ENCODE data around the gene CABLES1.
"Not testable (repeated sequence)": the region's sequence is repeated elsewhere in the genome, so short reads cannot be mapped to it uniquely, and the experiment has no call there.

Gene CABLES1

GRCh38 chr18:23239885-23240608 is 104.8 kb downstream of the CABLES1 start:
- no peak for DNase-seq (ENCODE audit: low read depth)

- DNase-seq (ENCODE audit: low read depth): no peak
Observed at GRCh38 chr18:23240609-23240930, 105.3 kb downstream of the CABLES1 start.

- DNase-seq (ENCODE audit: low read depth): not testable (repeated sequence)
Observed at GRCh38 chr18:23241833-23242496, 106.7 kb downstream of the CABLES1 start.

GRCh38 chr18:23243178-23243577 is 107.9 kb downstream of the CABLES1 start:
- DNase-seq (ENCODE audit: low read depth): no peak

GRCh38 chr18:23243816-23244215 is 108.5 kb downstream of the CABLES1 start:
- DNase-seq (ENCODE audit: low read depth): no peak

DNA sequence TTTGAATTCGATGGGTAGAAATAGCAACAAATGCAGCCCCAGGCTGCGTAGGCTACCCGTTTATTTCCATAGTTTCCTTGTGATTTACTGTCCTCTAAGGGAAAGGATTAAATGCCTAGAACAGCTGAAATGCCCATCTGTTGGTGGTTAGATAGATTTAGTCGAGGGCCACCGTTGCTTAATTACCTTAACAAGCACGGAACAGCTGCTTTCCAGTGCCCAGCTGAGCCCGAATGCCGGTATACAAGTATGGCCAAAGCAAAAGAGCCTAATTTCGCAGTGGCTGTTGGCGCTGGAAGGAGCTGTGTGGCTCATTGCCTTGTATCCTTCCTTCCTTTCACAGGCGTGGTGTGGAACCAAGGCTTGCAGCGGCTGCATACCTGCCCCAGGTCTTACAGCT is 109.1 kb downstream of the CABLES1 start:
- no peak for DNase-seq (ENCODE audit: low read depth)

DNA sequence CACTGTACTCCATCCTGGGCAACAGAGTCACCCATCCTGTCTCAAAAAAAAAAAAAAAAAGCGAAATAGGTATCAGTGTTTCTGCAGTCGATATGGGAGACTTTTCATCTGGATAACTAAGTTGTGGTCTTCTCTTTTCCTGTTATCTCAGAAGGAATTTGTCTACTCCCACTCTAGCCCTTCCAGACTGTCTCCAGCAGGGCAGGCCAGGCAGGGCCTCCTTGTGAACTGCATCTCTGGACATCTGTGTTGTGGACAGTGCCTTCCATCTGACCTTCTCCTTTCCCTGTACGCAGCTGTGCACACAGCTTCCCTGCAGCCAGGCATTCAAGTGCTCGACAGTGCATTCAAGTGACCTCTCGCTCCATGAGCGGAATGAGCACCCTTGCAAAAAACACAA is 110.2 kb downstream of the CABLES1 start:
- no peak for DNase-seq (ENCODE audit: low read depth)

DNA sequence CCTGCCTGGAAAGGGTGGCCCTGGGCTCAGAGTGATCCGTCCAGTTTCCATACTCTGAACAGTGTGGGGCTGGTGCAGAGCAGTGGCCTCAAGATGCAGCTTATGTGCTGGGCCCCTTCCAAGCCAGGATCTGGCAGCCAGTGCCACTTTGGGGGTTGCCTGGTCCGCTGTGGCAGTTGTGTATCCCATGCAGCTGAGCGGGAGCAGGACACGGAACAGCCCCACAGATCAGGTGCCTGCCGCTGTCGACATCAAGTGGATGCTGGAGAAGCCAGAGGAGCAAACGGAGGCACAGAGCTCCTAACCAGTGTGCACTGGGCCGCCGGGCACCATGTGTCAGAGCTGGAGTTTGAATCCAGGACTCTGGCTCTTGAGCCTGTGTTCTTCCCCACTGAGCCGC is 112.0 kb downstream of the CABLES1 start:
- DNase-seq (ENCODE audit: low read depth): no peak

- no peak for DNase-seq (ENCODE audit: low read depth)
Observed at GRCh38 chr18:23247896-23248295, 112.6 kb downstream of the CABLES1 start.

DNA sequence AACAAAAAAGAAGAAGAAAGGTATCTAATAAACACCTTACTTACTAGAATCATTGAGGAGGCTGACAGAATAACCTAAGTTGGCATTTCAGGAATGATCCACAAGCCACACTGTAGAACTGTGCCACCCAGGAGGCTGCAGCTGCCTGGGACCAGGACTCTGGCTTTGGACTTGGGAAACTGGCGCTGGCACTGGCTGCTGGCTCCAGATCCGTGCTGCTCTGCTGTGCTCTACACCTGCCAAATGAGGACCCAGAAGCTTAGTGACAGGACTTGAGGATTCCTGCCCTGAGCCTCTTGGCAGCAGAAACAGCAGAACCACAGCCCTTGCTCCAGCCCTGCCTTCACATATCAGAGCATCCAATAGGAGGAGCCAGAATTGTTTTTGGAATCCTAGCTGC is 113.5 kb downstream of the CABLES1 start:
- no peak for DNase-seq (ENCODE audit: low read depth)

GRCh38 chr18:23249348-23249747 is 114.1 kb downstream of the CABLES1 start:
- no peak for DNase-seq (ENCODE audit: low read depth)

DNA sequence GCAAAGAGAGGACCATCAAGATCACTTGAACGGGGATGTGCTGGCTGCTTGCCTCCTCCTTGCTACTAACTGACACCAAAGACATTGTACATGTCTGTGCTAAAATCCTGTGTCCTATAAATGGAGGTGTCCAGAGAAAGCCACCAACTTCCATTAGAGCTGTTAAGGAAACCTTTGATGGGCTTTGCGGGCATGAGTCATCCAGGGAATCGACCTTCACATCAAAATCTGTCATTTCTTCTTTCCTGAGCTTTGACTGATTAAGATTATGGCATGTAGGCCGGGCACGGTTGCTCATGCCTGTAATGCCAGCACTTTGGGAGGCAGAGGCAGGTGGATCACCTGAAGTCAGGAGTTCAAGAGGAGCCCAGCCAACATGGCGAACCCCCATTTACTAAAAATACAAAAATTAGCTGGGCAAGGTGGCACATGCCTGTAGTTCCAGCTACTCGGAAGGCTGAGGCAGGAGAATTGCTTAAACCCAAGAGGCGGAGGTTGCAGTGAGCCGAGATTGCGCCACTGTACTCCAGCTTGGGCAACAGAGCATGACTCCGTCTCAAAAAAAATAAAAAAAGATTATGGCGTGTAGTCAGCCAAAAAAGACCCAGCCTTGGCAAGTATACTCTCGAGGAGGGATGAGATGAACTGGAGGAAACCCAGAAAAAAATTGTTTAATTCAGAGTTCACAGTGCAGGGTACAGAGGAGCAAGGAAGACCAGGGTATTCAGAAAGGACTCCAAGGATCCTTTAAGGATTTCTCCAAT is 115.8 kb downstream of the CABLES1 start:
- no peak for DNase-seq (ENCODE audit: low read depth)

GRCh38 chr18:23253630-23254029 is 118.3 kb downstream of the CABLES1 start:
- DNase-seq (ENCODE audit: low read depth): no peak

DNA sequence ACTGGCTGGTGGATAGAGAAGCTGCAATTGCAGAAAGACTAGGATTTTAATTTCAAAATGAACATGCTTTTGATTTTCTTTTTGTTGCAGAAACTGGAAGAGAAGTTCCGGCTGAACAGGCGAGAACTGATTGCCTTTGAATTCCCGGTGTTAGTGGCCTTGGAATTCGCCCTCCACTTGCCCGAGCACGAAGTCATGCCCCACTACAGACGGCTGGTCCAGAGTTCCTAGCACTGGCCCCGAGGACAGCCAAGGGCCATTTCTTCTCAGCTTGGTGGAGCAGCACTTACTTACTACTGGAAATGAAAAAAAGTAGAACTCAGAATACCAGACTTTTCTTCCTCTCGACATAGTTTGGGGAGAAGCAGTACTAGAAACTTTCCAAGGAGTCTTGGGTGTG is 121.9 kb downstream of the CABLES1 start:
- DNase-seq (ENCODE audit: low read depth): no peak

DNA sequence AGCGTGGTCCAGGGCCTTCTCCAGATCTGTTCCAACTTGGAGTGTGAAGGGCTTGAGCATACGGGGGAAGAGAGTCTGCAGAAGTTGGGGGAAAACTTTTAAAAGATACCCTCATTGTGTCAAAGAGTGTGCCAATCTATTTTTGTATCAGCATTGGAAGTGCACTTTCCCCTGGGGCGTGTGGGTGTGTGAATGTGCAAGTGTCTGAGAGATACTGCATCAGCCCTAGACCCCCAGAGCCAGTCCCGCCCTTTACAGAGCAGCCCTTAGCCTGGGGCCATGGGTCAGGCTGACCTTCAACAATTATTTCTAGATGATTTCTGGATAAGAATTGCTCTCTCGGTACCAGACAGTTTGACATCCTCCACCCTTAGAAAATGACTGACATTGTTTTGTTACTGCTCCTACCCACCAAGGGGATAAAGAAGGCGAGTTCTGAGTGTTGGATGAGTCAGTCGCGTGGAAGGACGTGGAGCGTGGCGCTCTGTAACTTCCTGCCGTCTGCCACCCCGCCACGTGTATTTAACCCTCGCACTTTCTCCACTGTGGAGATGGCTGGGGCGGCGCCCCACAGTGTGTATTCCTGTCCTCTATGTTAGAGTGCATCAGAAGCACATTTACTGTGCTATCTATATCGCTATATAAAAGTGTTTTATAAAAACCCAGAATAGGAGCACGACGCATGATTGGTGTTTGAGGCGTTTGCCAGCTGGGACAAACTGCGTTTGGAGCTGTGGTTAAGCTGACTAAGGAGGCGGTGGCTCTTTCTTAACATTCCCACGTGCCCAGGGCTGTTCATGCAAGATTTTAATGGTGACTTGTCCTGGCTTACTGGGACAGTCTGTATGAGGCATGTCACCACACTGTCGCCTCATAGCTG is 122.6 kb downstream of the CABLES1 start:
- peak; percentile 72 for DNase-seq (ENCODE audit: low read depth)

- DNase-seq (ENCODE audit: low read depth): no peak
Observed at GRCh38 chr18:23258566-23259469, 123.5 kb downstream of the CABLES1 start.

GRCh38 chr18:23259701-23260681 is 124.7 kb downstream of the CABLES1 start:
- DNase-seq (ENCODE audit: low read depth): peak; percentile 94

- DNase-seq (ENCODE audit: low read depth): no peak
Observed at GRCh38 chr18:23260926-23261590, 125.8 kb downstream of the CABLES1 start.

DNA sequence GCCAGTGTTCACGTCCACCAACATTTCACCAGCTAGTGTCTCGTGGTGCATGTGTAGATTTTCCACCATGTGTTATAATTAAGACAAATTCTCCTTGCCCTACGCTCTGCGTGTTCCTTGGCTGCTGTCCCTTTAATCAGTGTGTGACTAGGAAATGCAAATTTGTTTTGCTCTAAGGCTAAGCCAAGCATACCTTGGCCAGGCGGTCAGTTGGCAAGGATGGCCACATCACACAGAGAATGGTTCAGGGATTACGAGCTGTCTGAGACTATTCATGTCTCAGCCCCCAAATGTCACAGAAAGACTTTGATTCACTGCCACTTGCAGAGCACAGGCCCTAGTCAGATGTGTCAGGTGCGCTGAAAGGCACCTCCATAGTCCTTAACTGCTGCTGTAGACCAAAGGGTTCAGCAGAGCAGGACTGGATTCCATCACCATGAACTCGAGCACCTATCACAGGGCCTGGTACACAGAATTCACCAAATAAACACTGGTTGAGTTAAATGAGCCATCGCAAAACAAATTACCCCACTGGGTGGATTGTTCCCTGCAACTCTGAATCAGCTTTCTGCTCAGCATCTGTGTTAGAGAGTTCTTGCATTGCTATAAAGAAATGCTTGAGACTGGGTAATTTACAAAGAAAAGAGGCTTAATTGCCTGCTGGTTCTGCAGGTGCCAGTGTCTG is 128.4 kb downstream of the CABLES1 start:
- DNase-seq (ENCODE audit: low read depth): no peak

All from EH (cell line).